PC-3 (cell line): ENCODE measurements around the gene LUC7L2. TPM values are rescaled to one million over a fixed set of nuclear protein-coding genes. Genes with fewer than 3 reads are reported as not detected.

Source experiments
- ATAC-seq: fragments of 200-7000 bp; cut with Tn5 transposase; 2 replicates; pipeline ENCODE4 v1.9.1; 2020; ENCODE audit warnings: mild to moderate bottlenecking, moderate library complexity
- BruUV-seq: library from RNA; stranded (reverse); fragments of 400-500 nt; replicated peaks from 2 replicates; lab custom pipeline; 2021; lab: Mats Ljungman, UMichigan
- CTCF ChIA-PET: fragments of 300-600 bp; sonication (Branson Sonifier 250); formaldehyde crosslinking; loops from one replicate; lab custom pipeline; 2022; ENCODE audit warnings: antibody characterized with exemption; lab: Charles Lee
- POLR2A ChIA-PET: fragments of 300-600 bp; sonication (Branson Sonifier 250); formaldehyde crosslinking; loops from one replicate; lab custom pipeline; 2022; ENCODE audit warnings: antibody characterized with exemption; ENCODE audit not compliant: unreplicated experiment; lab: Charles Lee
- DNase-seq: peaks from one replicate; pipeline ENCODE4 v3.0.0-alpha.2; 2015
- H2AFZ ChIP-seq: fragments of 300-600 bp; sonication (generic); 2 replicates; pipeline ENCODE4 v1.6.0; 2016; ENCODE audit warnings: antibody characterized with exemption, low read length
- H3F3A ChIP-seq: fragments of 300-600 bp; sonication (generic); one replicate; pipeline ENCODE4 v1.6.0; 2017; ENCODE audit warnings: antibody characterized with exemption, low read length, control low read depth, mild to moderate bottlenecking; ENCODE audit not compliant: unreplicated experiment
- H3K27ac ChIP-seq: fragments of 300-600 bp; sonication (generic); 2 replicates; pipeline ENCODE4 v1.5.1; 2016; ENCODE audit warnings: mild to moderate bottlenecking, low read length
- H3K27me3 ChIP-seq: fragments of 300-600 bp; sonication (generic); 2 replicates; pipeline ENCODE4 v1.6.1; 2016; ENCODE audit warnings: low read length, mixed read lengths
- H3K36me3 ChIP-seq: fragments of 300-600 bp; sonication (generic); 2 replicates; pipeline ENCODE4 v1.6.1; 2016; ENCODE audit warnings: low read depth, mixed run types, low read length, mixed read lengths
- H3K4me1 ChIP-seq: fragments of 300-600 bp; sonication (generic); 2 replicates; pipeline ENCODE4 v1.5.1; 2016; ENCODE audit warnings: low read length; ENCODE audit not compliant: insufficient read depth
- H3K4me2 ChIP-seq: fragments of 300-600 bp; sonication (generic); 2 replicates; pipeline ENCODE4 v1.6.0; 2016; ENCODE audit warnings: low read length
- H3K4me3 ChIP-seq: fragments of 300-600 bp; sonication (generic); 2 replicates; pipeline ENCODE4 v1.5.1; 2016; ENCODE audit warnings: mild to moderate bottlenecking, low read length, mixed read lengths
- H3K79me2 ChIP-seq: fragments of 300-600 bp; sonication (generic); 2 replicates; pipeline ENCODE4 v1.6.1; 2017; ENCODE audit warnings: low read length, mixed read lengths
- H3K9ac ChIP-seq: fragments of 300-600 bp; sonication (generic); 2 replicates; pipeline ENCODE4 v1.6.0; 2016; ENCODE audit warnings: mild to moderate bottlenecking, low read length
- H3K9me2 ChIP-seq: fragments of 300-600 bp; sonication (generic); replicated peaks from 2 replicates; pipeline ENCODE4 v1.6.1; 2016; ENCODE audit warnings: mixed run types, low read length, mixed read lengths
- H3K9me3 ChIP-seq: fragments of 300-600 bp; sonication (generic); 2 replicates; pipeline ENCODE4 v1.6.1; 2016; ENCODE audit warnings: low read length, mixed read lengths
- H4K20me1 ChIP-seq: fragments of 300-600 bp; sonication (generic); 2 replicates; pipeline ENCODE4 v1.6.1; 2016; ENCODE audit warnings: low read length, mixed read lengths
- EZH2 ChIP-seq: fragments of 300-600 bp; sonication (generic); IDR thresholded peaks from one replicate; pipeline ENCODE4 v1.6.1; 2017; ENCODE audit warnings: antibody characterized with exemption, mild to moderate bottlenecking, low read length; ENCODE audit not compliant: unreplicated experiment
- EZH2phosphoT487 ChIP-seq: fragments of 300-600 bp; sonication (generic); IDR thresholded peaks from 2 replicates; pipeline ENCODE4 v1.6.1; 2018; ENCODE audit warnings: mild to moderate bottlenecking, antibody characterized with exemption, low read length, borderline replicate concordance
- intact Hi-C: fragments of 100-400 bp; cut with micrococcal nuclease; formaldehyde crosslinking; loops from 2 replicates; pipeline ENCODE4 v1.9.0; 2023
- total RNA-seq: library from RNA; depleted of rRNA; stranded (reverse); fragments of >200 nt; gene quantifications from 2 replicates; pipeline ENCODE4 v1.2.3, GENCODE V29; 2014
- TF ChIP-seq, protein P1 (sequence below): fragments of 300-600 bp; sonication (generic); conservative IDR thresholded peaks from 2 replicates; pipeline ENCODE4 v1.5.1; 2017; ENCODE audit warnings: antibody characterized with exemption, low read depth, mild to moderate bottlenecking, low read length

LUC7L2 gene
- total RNA-seq, 1 experiment from 2014 or later, result 67.4 TPM

DNA sequence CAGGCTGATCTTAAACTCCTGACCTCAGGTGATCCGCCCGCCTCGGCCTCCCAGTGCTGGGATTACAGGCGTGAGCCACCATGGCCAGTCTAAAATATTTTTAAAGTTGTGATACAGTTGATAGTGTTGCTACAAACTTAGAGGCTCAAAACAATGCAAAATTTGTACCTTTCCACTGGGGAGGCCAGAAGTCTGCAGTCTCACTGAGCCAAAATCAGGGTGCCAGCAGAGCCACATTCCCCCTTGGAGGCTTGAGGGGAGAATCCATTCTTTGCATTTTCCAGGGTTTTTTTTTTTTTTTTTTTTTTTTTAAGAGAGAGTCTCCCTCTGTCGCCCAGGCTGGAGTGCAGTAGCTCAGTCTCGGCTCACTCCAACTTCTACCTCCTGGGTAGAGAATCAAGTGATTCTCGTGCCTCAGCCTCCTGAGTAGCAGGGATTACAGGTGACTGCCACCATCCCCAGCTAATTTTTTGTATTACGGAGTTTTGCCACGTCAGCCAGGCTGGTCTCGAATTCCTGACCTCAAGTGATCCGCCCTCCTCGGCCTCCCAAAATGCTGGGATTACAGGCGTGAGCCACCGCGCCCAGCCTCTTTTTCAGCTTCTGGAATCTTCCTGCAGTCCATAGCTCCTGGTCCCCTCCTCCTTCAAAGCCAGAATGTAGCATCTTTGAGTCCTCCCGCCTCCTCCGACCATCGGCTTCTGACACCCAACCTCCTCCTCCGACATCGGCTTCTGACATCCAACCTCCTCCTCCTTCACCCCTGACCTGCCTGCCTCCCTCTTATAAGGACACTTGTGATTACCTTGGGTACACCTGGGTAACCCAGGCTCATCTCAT is 86.6 kb downstream of the LUC7L2 start:
- no peak overlapping the region for H3K9ac ChIP-seq
- DNase-seq (no peak), ATAC-seq (no peak)
- H3K27ac ChIP-seq, result no peak overlapping the region
- ChIA-PET POLR2A (interaction anchor here (0.6 kb wide), 1 partner anchor 76 kb away, joined by 17 read pairs; no protein-coding TSS in a partner anchor), CTCF (no interaction called here)
- H3K9me3 ChIP-seq, result no peaks in the 10 kb centered on the region
- H3F3A ChIP-seq, result no peaks in the 10 kb centered on the region
- H3K36me3 ChIP-seq, result no peaks in the 10 kb centered on the region
- TF ChIP-seq EZH2 (no peak), EZH2phosphoT487 (no peak)
- TF ChIP-seq, protein P1, sequence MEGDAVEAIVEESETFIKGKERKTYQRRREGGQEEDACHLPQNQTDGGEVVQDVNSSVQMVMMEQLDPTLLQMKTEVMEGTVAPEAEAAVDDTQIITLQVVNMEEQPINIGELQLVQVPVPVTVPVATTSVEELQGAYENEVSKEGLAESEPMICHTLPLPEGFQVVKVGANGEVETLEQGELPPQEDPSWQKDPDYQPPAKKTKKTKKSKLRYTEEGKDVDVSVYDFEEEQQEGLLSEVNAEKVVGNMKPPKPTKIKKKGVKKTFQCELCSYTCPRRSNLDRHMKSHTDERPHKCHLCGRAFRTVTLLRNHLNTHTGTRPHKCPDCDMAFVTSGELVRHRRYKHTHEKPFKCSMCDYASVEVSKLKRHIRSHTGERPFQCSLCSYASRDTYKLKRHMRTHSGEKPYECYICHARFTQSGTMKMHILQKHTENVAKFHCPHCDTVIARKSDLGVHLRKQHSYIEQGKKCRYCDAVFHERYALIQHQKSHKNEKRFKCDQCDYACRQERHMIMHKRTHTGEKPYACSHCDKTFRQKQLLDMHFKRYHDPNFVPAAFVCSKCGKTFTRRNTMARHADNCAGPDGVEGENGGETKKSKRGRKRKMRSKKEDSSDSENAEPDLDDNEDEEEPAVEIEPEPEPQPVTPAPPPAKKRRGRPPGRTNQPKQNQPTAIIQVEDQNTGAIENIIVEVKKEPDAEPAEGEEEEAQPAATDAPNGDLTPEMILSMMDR, result no peak
- H4K20me1 ChIP-seq, result no peaks in the 10 kb centered on the region
- no peak overlapping the region for H3K4me3 ChIP-seq
- H3K9me2 ChIP-seq, result no peaks in the 10 kb centered on the region
- H3K27me3 ChIP-seq, result no peaks in the 10 kb centered on the region
- H2AFZ ChIP-seq, result no peak overlapping the region
- intact Hi-C loops, result no loop called here
- H3K4me1 ChIP-seq, result no peaks in the 10 kb centered on the region
- H3K4me2 ChIP-seq, result no peak overlapping the region
- no peaks in the 10 kb centered on the region for H3K79me2 ChIP-seq
- no TSS peak for BruUV-seq

DNA sequence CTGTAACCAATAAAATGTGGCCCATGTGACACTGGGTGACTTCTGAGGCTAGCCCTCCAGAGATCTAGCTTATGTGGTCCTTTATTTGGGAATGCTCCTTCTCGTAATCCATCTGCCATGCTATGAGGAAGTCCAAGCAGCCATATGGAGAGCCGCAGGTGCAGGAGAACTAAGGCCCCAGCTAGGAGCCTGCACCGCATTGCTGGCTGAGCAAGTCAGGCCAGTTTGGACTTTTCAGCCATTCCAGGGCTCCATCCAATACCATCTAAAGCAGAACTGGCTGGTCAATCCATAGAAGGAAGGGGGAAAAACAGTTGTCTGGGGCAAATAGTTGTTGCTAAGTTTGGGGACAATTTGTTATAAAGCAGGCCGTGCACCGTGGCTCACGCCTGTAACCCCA is 91.2 kb downstream of the LUC7L2 start:
- no peak for ATAC-seq
- Histone ChIP-seq H3K36me3 (no peaks in the 10 kb centered on the region), H3K27me3 (no peaks in the 10 kb centered on the region), H3K79me2 (no peaks in the 10 kb centered on the region), H2AFZ (no peak overlapping the region), H4K20me1 (no peaks in the 10 kb centered on the region), H3K9ac (no peak overlapping the region), H3K27ac (no peak overlapping the region), H3K4me1 (no peaks in the 10 kb centered on the region), H3K4me3 (no peak overlapping the region), H3F3A (no peaks in the 10 kb centered on the region), H3K4me2 (no peak overlapping the region), H3K9me2 (no peaks in the 10 kb centered on the region), H3K9me3 (no peaks in the 10 kb centered on the region)
- ChIA-PET POLR2A (no interaction called here), CTCF (no interaction called here)
- TF ChIP-seq, protein P1, result no peak
- TF ChIP-seq EZH2 (no peak), EZH2phosphoT487 (no peak)
- no TSS peak for BruUV-seq
- intact Hi-C loops, result no loop called here
- no peak for DNase-seq

DNA sequence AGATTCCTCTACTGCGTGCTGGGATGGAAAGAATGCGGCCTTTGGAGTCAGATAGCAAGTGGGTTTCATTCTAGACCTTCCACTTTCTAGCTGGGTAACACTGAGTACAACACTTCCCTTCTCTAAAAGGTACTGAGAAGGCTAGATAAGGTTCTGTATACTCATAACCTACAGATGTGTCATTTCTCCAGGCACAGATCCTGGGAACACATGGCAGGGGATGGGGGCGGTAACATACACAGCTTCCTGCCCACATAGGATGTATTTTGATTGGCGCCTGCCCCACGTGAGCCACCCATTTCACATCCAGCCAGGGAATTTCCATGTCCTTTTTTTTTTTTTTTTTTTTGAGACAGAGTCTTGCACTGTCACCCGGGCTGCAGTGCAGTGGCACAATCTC is 91.9 kb downstream of the LUC7L2 start:
- H3K4me2 ChIP-seq, result no peak overlapping the region
- no peaks in the 10 kb centered on the region for H3K9me3 ChIP-seq
- ChIA-PET CTCF (no interaction called here), POLR2A (no interaction called here)
- H3K4me3 ChIP-seq, result no peak overlapping the region
- no peak for TF ChIP-seq EZH2
- TF ChIP-seq, protein P1, result no peak
- no peak for TF ChIP-seq EZH2phosphoT487
- DNase-seq (peak; percentile 9), ATAC-seq (0 out of 2 replicates have a peak, but pooled peaks have one; percentile 27)
- H3F3A ChIP-seq, result no peaks in the 10 kb centered on the region
- no TSS peak for BruUV-seq
- H3K27me3 ChIP-seq, result no peaks in the 10 kb centered on the region
- intact Hi-C loops, result no loop called here
- no peaks in the 10 kb centered on the region for H4K20me1 ChIP-seq
- no peak overlapping the region for H3K27ac ChIP-seq
- H3K4me1 ChIP-seq, result no peaks in the 10 kb centered on the region
- H3K79me2 ChIP-seq, result no peaks in the 10 kb centered on the region
- H3K36me3 ChIP-seq, result no peaks in the 10 kb centered on the region
- no peak overlapping the region for H3K9ac ChIP-seq
- no peak overlapping the region for H2AFZ ChIP-seq
- H3K9me2 ChIP-seq, result no peaks in the 10 kb centered on the region
